ENCODE results near the gene MDM4. TPM values are rescaled to one million over a fixed set of nuclear protein-coding genes. Genes with fewer than 3 reads are reported as not detected.

MDM4 gene
- total RNA-seq, 2 donors from 2014 or later = 65.5 to 161 TPM

DNA sequence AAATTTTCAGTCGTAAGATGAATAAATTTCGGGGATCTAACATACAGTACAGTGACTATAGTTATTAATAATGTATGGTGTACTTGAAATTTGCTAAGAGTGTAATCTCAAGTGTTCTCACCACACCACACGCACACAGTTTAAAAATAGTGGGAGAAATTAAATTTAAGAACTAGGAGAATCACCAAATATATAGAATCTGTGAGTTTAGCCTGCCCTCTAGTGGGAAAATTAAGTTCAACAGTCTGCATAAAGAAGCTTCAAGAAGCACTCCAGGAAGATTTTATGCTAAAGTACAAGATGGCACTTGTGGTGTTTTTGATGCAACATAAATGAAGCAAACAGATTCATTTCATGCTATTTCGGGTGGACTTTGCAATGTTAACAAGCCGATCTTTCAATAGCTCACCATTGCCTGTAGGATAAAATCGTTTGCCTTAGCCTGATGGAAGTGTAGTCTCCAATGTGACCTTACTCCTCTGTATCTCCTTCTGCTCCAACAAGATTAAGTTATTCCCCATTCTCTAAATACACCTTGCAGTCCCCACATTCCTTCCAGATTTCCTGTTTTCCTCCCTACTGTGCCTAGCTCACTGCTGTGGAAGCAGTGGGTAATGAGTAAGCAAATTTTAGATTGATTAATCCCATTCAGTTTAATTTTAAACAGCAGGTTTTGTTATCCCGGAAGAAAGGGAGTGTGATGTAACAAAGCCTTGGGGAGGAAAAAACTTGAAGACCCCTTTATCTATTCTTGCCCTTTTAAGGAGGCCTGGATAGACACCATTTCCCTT is 12.9 kb upstream of the MDM4 start:
- no peak overlapping the region for H3K27ac ChIP-seq (ENCODE audit: low read depth, low read length)
- Mint-ChIP-seq H3K9me3 (no peaks in the 10 kb centered on the region), H3K4me1 (peaks cover 4% of the 10 kb centered on the region), H3K27me3 (ENCODE audit: insufficient read depth) (peaks cover 9% of the 10 kb centered on the region), H3K36me3 (ENCODE audit: low read depth) (no peaks in the 10 kb centered on the region), H3K27ac (peak overlapping the region; percentile 32), H3K4me3 (no peak overlapping the region)
- no peak overlapping the region for H3K4me3 ChIP-seq (ENCODE audit: low read length)
- DNase-seq = no peak
- H3K9me3 ChIP-seq (ENCODE audit: control insufficient read depth, low read length) = peaks cover 6% of the 10 kb centered on the region
- H3K9ac ChIP-seq (ENCODE audit: extremely low read depth, low read length, poor library complexity, severe bottlenecking) = no peak overlapping the region
- H3K36me3 ChIP-seq (ENCODE audit: control insufficient read depth, insufficient read depth, low read length) = no peaks in the 10 kb centered on the region
- peaks cover 2% of the 10 kb centered on the region for H3K4me1 ChIP-seq (ENCODE audit: control insufficient read depth, insufficient read depth, low read length)
- 25 to 35% methylated on average over 5 to 6 of the region's 7 CpGs for whole genome bisulfite sequencing, 2 experiments (ENCODE audit: insufficient coverage in 1 of 2, insufficient read length in 1 of 2)
- peaks cover 5% of the 10 kb centered on the region for H3K27me3 ChIP-seq (ENCODE audit: control insufficient read depth, insufficient read depth, low read length, poor library complexity, severe bottlenecking)
- TF ChIP-seq, protein P1, sequence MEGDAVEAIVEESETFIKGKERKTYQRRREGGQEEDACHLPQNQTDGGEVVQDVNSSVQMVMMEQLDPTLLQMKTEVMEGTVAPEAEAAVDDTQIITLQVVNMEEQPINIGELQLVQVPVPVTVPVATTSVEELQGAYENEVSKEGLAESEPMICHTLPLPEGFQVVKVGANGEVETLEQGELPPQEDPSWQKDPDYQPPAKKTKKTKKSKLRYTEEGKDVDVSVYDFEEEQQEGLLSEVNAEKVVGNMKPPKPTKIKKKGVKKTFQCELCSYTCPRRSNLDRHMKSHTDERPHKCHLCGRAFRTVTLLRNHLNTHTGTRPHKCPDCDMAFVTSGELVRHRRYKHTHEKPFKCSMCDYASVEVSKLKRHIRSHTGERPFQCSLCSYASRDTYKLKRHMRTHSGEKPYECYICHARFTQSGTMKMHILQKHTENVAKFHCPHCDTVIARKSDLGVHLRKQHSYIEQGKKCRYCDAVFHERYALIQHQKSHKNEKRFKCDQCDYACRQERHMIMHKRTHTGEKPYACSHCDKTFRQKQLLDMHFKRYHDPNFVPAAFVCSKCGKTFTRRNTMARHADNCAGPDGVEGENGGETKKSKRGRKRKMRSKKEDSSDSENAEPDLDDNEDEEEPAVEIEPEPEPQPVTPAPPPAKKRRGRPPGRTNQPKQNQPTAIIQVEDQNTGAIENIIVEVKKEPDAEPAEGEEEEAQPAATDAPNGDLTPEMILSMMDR (conservative IDR thresholded peaks at IDR 0.05) = peak; percentile 91

DNA sequence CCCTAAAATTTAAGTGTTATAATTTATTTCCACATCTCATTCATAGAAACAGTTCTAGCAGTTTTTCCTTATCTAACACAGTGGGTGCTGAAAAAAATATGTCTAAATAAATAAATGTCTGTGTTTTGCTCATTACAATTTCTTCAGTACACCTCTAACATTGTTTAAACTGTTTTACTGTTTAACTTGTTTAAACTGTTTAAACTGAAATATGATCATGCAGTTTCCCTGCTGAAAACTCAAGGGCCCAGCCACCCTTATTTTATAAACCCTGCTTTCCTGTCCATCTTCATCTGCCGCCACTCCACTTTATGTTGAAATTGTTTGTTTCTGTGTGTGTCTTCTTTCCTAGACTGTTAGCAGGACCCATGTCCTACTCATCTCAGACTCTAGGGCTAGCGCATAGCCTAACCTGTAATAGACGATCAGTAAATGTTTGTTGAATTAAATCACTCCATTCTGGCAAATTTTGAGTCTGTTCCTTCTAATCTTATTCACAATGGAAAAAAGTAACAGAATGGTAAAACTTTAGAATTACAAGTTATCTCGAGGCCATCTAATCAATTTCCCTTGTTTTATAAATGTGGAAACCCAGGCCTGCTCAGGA is 12.2 kb upstream of the MDM4 start:
- peaks cover 6% of the 10 kb centered on the region for H3K9me3 ChIP-seq (ENCODE audit: control insufficient read depth, low read length)
- TF ChIP-seq, protein P1 (conservative IDR thresholded peaks at IDR 0.05) = no peak
- Mint-ChIP-seq H3K36me3 (ENCODE audit: low read depth) (no peaks in the 10 kb centered on the region), H3K27ac (no peak overlapping the region), H3K27me3 (ENCODE audit: insufficient read depth) (peaks cover 2% of the 10 kb centered on the region), H3K9me3 (no peaks in the 10 kb centered on the region), H3K4me3 (no peak overlapping the region), H3K4me1 (peaks cover 4% of the 10 kb centered on the region)
- DNase-seq = no peak
- H3K9ac ChIP-seq (ENCODE audit: extremely low read depth, low read length, poor library complexity, severe bottlenecking) = no peak overlapping the region
- WGBS, 2 experiments (ENCODE audit: insufficient coverage in 1 of 2, insufficient read length in 1 of 2) = 88 to 94% methylated on average over 3 to 4 of the region's 4 CpGs
- H3K4me3 ChIP-seq (ENCODE audit: low read length) = no peak overlapping the region
- no peak overlapping the region for H3K27ac ChIP-seq (ENCODE audit: low read depth, low read length)
- H3K4me1 ChIP-seq (ENCODE audit: control insufficient read depth, insufficient read depth, low read length) = peaks cover 2% of the 10 kb centered on the region
- H3K27me3 ChIP-seq (ENCODE audit: control insufficient read depth, insufficient read depth, low read length, poor library complexity, severe bottlenecking) = no peaks in the 10 kb centered on the region
- H3K36me3 ChIP-seq (ENCODE audit: control insufficient read depth, insufficient read depth, low read length) = no peaks in the 10 kb centered on the region

DNA sequence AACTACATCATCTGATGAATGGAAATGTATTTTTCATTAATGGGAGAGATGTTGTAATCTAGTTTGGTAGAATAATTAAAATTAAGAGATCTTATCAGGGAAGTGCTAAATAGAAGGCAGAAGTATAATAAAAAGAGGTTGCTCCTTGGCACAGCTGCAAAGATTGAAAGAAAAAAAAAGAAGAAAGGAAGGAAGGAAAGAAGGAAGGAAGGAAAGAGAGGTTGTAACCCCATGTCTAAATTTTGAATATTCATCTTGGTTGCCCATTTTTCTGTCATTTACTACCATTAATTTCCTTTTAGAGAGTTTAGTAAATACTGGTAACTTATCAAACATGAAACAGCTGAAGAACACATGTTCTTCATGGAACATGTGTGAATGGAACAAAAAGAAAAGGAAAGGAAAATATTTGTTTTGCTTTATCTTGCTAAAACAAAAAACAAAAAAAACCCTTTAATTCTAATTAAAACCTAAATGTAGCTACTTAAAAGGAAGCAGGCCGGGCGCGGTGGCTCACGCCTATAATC is 10.5 kb upstream of the MDM4 start:
- Mint-ChIP-seq H3K4me1 (peaks cover 4% of the 10 kb centered on the region), H3K27me3 (ENCODE audit: insufficient read depth) (peaks cover 2% of the 10 kb centered on the region), H3K27ac (peak overlapping the region; percentile 82), H3K36me3 (ENCODE audit: low read depth) (no peaks in the 10 kb centered on the region), H3K9me3 (no peaks in the 10 kb centered on the region), H3K4me3 (peak overlapping the region; percentile 87)
- H3K9me3 ChIP-seq (ENCODE audit: control insufficient read depth, low read length) = no peaks in the 10 kb centered on the region
- no peak overlapping the region for H3K27ac ChIP-seq (ENCODE audit: low read depth, low read length)
- peak overlapping the region; percentile 91 for H3K4me3 ChIP-seq (ENCODE audit: low read length)
- H3K27me3 ChIP-seq (ENCODE audit: control insufficient read depth, insufficient read depth, low read length, poor library complexity, severe bottlenecking) = no peaks in the 10 kb centered on the region
- H3K9ac ChIP-seq (ENCODE audit: extremely low read depth, low read length, poor library complexity, severe bottlenecking) = peak overlapping the region; percentile 18
- H3K4me1 ChIP-seq (ENCODE audit: control insufficient read depth, insufficient read depth, low read length) = peaks cover 2% of the 10 kb centered on the region
- DNase-seq = no peak
- H3K36me3 ChIP-seq (ENCODE audit: control insufficient read depth, insufficient read depth, low read length) = no peaks in the 10 kb centered on the region
- TF ChIP-seq, protein P1 (conservative IDR thresholded peaks at IDR 0.05) = no peak
- WGBS, 2 experiments (ENCODE audit: insufficient coverage in 1 of 2, insufficient read length in 1 of 2) = 19 to 32% methylated on average over 4 of the region's 4 CpGs
